PC-3 (cell line): Measurements from ENCODE around the gene FARS2.
A peak's percentile ranks its signal among the peaks of the same experiment; 100 is the strongest.

Experiments
- CTCF ChIP-seq: fragments of 300-600 bp; sonication (generic); conservative IDR thresholded peaks from 2 replicates; pipeline ENCODE4 v1.5.1; 2017; ENCODE audit warnings: antibody characterized with exemption, low read depth, mild to moderate bottlenecking, low read length
- EZH2 ChIP-seq: fragments of 300-600 bp; sonication (generic); IDR thresholded peaks from one replicate; pipeline ENCODE4 v1.6.1; 2017; ENCODE audit warnings: antibody characterized with exemption, mild to moderate bottlenecking, low read length; ENCODE audit not compliant: unreplicated experiment
- EZH2phosphoT487 ChIP-seq: fragments of 300-600 bp; sonication (generic); IDR thresholded peaks from 2 replicates; pipeline ENCODE4 v1.6.1; 2018; ENCODE audit warnings: mild to moderate bottlenecking, antibody characterized with exemption, low read length, borderline replicate concordance

DNA sequence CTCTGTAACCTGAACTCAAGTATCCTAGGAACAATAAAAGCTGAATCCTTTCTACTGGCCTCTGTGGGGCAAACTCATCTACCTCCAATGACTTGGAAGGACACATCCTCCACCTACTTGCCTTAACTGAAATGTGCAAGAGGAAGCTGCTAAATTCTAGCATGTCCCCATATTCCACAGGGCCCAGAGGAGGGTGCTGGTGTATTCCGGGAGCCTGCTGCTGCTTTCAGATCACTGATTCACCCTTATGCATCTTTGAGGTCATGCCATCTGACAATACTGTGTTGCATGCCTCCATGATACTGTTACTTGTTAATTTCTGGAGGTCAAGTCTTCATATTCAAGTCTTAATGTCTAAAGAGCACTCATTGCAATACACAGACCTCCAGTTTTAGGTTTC is 40.9 kb upstream of the FARS2 start:
- 0 out of 2 replicates have a peak, but pooled peaks have one; percentile 8 for TF ChIP-seq CTCF
- no peak for TF ChIP-seq EZH2phosphoT487
- no peak for TF ChIP-seq EZH2
